Measurements from ENCODE around the gene HAL. TPM values are rescaled to one million over a fixed set of nuclear protein-coding genes. Genes with fewer than 3 reads are reported as not detected.

HAL gene
- polyA plus RNA-seq, 1 of the 3 experiments (the other 2 are of a cell fraction): 0.08 TPM

DNA sequence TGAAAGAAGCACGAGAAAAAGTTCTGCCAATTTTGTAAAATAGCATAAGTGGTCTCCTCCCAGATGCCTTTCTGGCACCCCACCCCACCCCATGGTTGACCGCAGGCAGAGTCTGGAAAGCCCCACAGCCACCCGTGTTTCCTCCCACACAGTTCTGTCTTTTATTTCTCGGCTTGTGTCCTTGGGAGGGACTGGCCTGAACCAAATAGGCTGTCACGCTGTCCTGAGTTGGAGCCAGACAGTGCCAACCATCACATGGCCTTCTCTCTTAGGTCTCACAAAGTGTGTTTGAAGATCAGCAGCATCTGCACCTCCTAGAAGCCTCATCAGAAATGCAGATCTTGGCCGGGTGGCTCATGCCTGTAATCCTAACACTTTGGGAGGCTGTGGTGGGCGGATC lies 49.4 kb upstream of the HAL start:
- Histone ChIP-seq H3K9me2 (no peaks in the 10 kb centered on the region), H3F3A (replicated peaks; ENCODE audit: insufficient read depth) (peaks cover 13% of the 10 kb centered on the region), H3K27ac (ENCODE audit: low read depth in 2 of 2, low read length in 1 of 2) (no peak overlapping the region), H3K79me2 (ENCODE audit: insufficient read depth) (no peaks in the 10 kb centered on the region), H4K20me1 (ENCODE audit: insufficient read depth) (no peaks in the 10 kb centered on the region), H3K4me3 (ENCODE audit: low read depth in 2 of 2, low read length in 1 of 2) (no peak overlapping the region), H3K4me2 (no peak overlapping the region), H3K9ac (no peak overlapping the region), H3K36me3 (replicated peaks in 1 of 2; ENCODE audit: control insufficient read depth in 1 of 2, insufficient read depth in 2 of 2, low read length in 1 of 2) (no peaks in the 10 kb centered on the region), H2AFZ (ENCODE audit: low read depth) (no peak overlapping the region), H3K4me1 (ENCODE audit: control insufficient read depth in 1 of 2, insufficient read depth in 2 of 2, low read depth in 1 of 2, low read length in 1 of 2) (peaks cover 0 to 10% of the 10 kb centered on the region in 2 experiments; a peak in 1 of 4 replicates), H3K9me3 (no peaks in the 10 kb centered on the region), H3K27me3 (ENCODE audit: insufficient read depth) (no peaks in the 10 kb centered on the region)
- ChIA-PET POLR2A (no interaction called here), CTCF (no interaction called here)
- DNase-seq: no peak
- WGBS (ENCODE audit: low lambda C conversion rate): 81% methylated on average over 7 of the region's 7 CpGs
- no peak for TF ChIP-seq RFX5 (IDR thresholded peaks at IDR 0.05; ENCODE audit: low read length)
- TF ChIP-seq EZH2phosphoT487 (IDR thresholded peaks at IDR 0.05; ENCODE audit: borderline replicate concordance, low read depth): no peak
- TF ChIP-seq, protein P1, sequence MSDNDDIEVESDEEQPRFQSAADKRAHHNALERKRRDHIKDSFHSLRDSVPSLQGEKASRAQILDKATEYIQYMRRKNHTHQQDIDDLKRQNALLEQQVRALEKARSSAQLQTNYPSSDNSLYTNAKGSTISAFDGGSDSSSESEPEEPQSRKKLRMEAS (IDR thresholded peaks at IDR 0.05; ENCODE audit: low read depth): no peak
- TF ChIP-seq TEAD4 (IDR thresholded peaks at IDR 0.05; ENCODE audit: borderline replicate concordance, insufficient read depth): no peak
- no peak for TF ChIP-seq FOXM1 (IDR thresholded peaks at IDR 0.05; ENCODE audit: low read depth)
- no peak for TF ChIP-seq CHD2 (IDR thresholded peaks at IDR 0.05; ENCODE audit: low read length, partially characterized antibody)
- TF ChIP-seq, protein P2, sequence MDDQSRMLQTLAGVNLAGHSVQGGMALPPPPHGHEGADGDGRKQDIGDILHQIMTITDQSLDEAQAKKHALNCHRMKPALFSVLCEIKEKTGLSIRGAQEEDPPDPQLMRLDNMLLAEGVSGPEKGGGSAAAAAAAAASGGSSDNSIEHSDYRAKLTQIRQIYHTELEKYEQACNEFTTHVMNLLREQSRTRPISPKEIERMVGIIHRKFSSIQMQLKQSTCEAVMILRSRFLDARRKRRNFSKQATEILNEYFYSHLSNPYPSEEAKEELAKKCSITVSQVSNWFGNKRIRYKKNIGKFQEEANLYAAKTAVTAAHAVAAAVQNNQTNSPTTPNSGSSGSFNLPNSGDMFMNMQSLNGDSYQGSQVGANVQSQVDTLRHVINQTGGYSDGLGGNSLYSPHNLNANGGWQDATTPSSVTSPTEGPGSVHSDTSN (IDR thresholded peaks at IDR 0.05): no peak
- TF ChIP-seq, protein P3, sequence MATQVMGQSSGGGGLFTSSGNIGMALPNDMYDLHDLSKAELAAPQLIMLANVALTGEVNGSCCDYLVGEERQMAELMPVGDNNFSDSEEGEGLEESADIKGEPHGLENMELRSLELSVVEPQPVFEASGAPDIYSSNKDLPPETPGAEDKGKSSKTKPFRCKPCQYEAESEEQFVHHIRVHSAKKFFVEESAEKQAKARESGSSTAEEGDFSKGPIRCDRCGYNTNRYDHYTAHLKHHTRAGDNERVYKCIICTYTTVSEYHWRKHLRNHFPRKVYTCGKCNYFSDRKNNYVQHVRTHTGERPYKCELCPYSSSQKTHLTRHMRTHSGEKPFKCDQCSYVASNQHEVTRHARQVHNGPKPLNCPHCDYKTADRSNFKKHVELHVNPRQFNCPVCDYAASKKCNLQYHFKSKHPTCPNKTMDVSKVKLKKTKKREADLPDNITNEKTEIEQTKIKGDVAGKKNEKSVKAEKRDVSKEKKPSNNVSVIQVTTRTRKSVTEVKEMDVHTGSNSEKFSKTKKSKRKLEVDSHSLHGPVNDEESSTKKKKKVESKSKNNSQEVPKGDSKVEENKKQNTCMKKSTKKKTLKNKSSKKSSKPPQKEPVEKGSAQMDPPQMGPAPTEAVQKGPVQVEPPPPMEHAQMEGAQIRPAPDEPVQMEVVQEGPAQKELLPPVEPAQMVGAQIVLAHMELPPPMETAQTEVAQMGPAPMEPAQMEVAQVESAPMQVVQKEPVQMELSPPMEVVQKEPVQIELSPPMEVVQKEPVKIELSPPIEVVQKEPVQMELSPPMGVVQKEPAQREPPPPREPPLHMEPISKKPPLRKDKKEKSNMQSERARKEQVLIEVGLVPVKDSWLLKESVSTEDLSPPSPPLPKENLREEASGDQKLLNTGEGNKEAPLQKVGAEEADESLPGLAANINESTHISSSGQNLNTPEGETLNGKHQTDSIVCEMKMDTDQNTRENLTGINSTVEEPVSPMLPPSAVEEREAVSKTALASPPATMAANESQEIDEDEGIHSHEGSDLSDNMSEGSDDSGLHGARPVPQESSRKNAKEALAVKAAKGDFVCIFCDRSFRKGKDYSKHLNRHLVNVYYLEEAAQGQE (IDR thresholded peaks at IDR 0.05; ENCODE audit: low read depth, low read length): no peak
- TF ChIP-seq, protein P4, sequence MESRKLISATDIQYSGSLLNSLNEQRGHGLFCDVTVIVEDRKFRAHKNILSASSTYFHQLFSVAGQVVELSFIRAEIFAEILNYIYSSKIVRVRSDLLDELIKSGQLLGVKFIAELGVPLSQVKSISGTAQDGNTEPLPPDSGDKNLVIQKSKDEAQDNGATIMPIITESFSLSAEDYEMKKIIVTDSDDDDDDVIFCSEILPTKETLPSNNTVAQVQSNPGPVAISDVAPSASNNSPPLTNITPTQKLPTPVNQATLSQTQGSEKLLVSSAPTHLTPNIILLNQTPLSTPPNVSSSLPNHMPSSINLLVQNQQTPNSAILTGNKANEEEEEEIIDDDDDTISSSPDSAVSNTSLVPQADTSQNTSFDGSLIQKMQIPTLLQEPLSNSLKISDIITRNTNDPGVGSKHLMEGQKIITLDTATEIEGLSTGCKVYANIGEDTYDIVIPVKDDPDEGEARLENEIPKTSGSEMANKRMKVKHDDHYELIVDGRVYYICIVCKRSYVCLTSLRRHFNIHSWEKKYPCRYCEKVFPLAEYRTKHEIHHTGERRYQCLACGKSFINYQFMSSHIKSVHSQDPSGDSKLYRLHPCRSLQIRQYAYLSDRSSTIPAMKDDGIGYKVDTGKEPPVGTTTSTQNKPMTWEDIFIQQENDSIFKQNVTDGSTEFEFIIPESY (IDR thresholded peaks at IDR 0.05; ENCODE audit: borderline replicate concordance, low read depth): no peak
- TF ChIP-seq POLR2AphosphoS5 (IDR thresholded peaks at IDR 0.05; ENCODE audit: low read depth, low read length): no peak
- no peak for TF ChIP-seq TAF1 (IDR thresholded peaks at IDR 0.05; ENCODE audit: borderline replicate concordance, low read depth, low read length)
